Cortex of kidney (tissue), 1 donor: ENCODE results near the gene MAGEB4.

Experiments used
- DNase-seq: peaks from one replicate; lab custom pipeline; 2025; lab: John Stamatoyannopoulos, UW

MAGEB4 gene

GRCh38 chrX:30283456-30284200, 41.8 kb downstream of the MAGEB4 start:
- DNase-seq = no peak
